PC-9 (cell line): ENCODE measurements around the gene UROD. TPM values are rescaled to one million over a fixed set of nuclear protein-coding genes. Genes with fewer than 3 reads are reported as not detected.

ENCODE experiments used
- BruUV-seq: library from RNA; stranded (reverse); fragments of 400-500 nt; replicated peaks from 2 replicates; lab custom pipeline; 2021; lab: Mats Ljungman, UMichigan
- CTCF ChIA-PET: fragments of 300-600 bp; sonication (Branson Sonifier 250); formaldehyde crosslinking; loops from one replicate; lab custom pipeline; 2022; ENCODE audit warnings: antibody characterized with exemption; lab: Charles Lee
- POLR2A ChIA-PET: fragments of 300-600 bp; sonication (Branson Sonifier 250); formaldehyde crosslinking; loops from one replicate; lab custom pipeline; 2022; ENCODE audit warnings: antibody characterized with exemption; ENCODE audit not compliant: unreplicated experiment; lab: Charles Lee
- DNase-seq, 2 experiments: peaks; one replicate each; pipeline versions ENCODE4 v3.0.0 to v3.0.0-alpha.2; 2015 to 2022; ENCODE audit warnings: mixed read lengths in 1 of 2
- H2AFZ ChIP-seq: fragments of 200-600 bp; sonication (generic); 2 replicates; pipeline ENCODE4 v1.8.1; 2017; ENCODE audit warnings: antibody characterized with exemption
- H3F3A ChIP-seq: fragments of 200-600 bp; sonication (generic); 2 replicates; pipeline ENCODE4 v1.8.1; 2017; ENCODE audit warnings: antibody characterized with exemption, mild to moderate bottlenecking, low read depth; ENCODE audit not compliant: insufficient read depth
- H3K27ac ChIP-seq: fragments of 200-600 bp; sonication (generic); 2 replicates; pipeline ENCODE4 v1.6.1; 2016; ENCODE audit warnings: mixed run types
- H3K27me3 ChIP-seq: fragments of 200-600 bp; sonication (generic); 2 replicates; pipeline ENCODE4 v1.6.1; 2016; ENCODE audit warnings: low read depth, mixed run types; ENCODE audit not compliant: insufficient read depth
- H3K36me3 ChIP-seq: fragments of 200-600 bp; sonication (generic); 2 replicates; pipeline ENCODE4 v1.6.1; 2016; ENCODE audit warnings: low read depth, mixed run types
- H3K4me1 ChIP-seq: fragments of 200-600 bp; sonication (generic); replicated peaks from 2 replicates; pipeline ENCODE4 v1.6.1; 2016; ENCODE audit warnings: mixed run types; ENCODE audit not compliant: insufficient read depth
- H3K4me2 ChIP-seq: fragments of 200-600 bp; sonication (generic); 2 replicates; pipeline ENCODE4 v1.6.1; 2017; ENCODE audit warnings: mixed run types
- H3K4me3 ChIP-seq: fragments of 200-600 bp; sonication (generic); 2 replicates; pipeline ENCODE4 v1.6.1; 2016; ENCODE audit warnings: mixed run types
- H3K79me2 ChIP-seq: fragments of 200-600 bp; sonication (generic); 2 replicates; pipeline ENCODE4 v1.6.1; 2017; ENCODE audit warnings: low read depth, mixed run types
- H3K9me2 ChIP-seq: fragments of 200-600 bp; sonication (generic); 2 replicates; pipeline ENCODE4 v1.8.1; 2017; ENCODE audit warnings: mild to moderate bottlenecking; ENCODE audit not compliant: insufficient read depth
- H3K9me3 ChIP-seq: fragments of 200-600 bp; sonication (generic); 2 replicates; pipeline ENCODE4 v1.8.1; 2016; ENCODE audit warnings: low read depth; ENCODE audit not compliant: insufficient read depth
- H4K20me1 ChIP-seq: fragments of 200-600 bp; sonication (generic); 2 replicates; pipeline ENCODE4 v1.8.1; 2017; ENCODE audit not compliant: insufficient read depth
- EZH2 ChIP-seq: fragments of 200-600 bp; sonication (generic); IDR thresholded peaks from 2 replicates; pipeline ENCODE4 v1.8.0; 2017; ENCODE audit warnings: antibody characterized with exemption, low read depth
- intact Hi-C: fragments of 100-400 bp; cut with micrococcal nuclease; formaldehyde crosslinking; loops from one replicate; pipeline ENCODE4 v1.10.0; 2022; ENCODE audit not compliant: unreplicated experiment
- total RNA-seq: library from RNA; stranded (reverse); gene quantifications from 2 replicates; pipeline ENCODE4 v1.2.3, GENCODE V29; 2021
- TF ChIP-seq, protein P1 (sequence below): fragments of 200-600 bp; sonication (generic); conservative IDR thresholded peaks from 2 replicates; pipeline ENCODE4 v1.6.1; 2017; ENCODE audit warnings: mixed run types, antibody characterized with exemption, mild to moderate bottlenecking, moderate library complexity

Gene UROD
- total RNA-seq, 1 experiment from 2014 or later, result 81.1 TPM

DNA sequence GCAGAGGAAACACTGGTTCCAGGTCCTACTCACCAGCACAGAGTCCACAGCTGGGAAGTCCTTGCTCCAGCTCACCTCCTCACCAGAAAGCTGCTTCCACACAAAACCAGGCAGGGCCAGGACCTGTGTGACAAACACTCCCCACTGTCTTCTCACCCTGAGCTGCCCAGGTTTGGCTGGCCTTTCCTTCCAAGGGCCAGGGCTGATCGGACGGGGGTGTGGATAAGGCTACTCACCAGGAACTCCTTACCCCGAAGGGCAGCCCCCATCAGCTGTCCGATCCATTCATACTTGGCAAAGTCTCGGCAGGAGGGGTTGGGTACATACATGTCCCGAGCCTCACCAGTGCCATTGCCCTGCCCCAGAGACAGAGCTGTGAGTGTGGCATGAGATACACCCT lies 6.3 kb upstream of the UROD start:
- H2AFZ ChIP-seq, result no peak overlapping the region
- no peak overlapping the region for H3K4me3 ChIP-seq
- no peaks in the 10 kb centered on the region for H4K20me1 ChIP-seq
- ChIA-PET POLR2A (no interaction called here), CTCF (interaction anchor here (0.6 kb wide), 1 partner anchor 708 kb away, joined by 5 read pairs; no protein-coding TSS in a partner anchor)
- intact Hi-C loops, result no loop called here
- H3F3A ChIP-seq, result no peaks in the 10 kb centered on the region
- H3K79me2 ChIP-seq, result peaks cover 7% of the 10 kb centered on the region; the same call in 1 of the 2 replicates
- no peaks in the 10 kb centered on the region for H3K36me3 ChIP-seq
- no peaks in the 10 kb centered on the region for H3K27me3 ChIP-seq
- no peaks in the 10 kb centered on the region for H3K9me2 ChIP-seq
- DNase-seq, result no peak
- no peak overlapping the region for H3K27ac ChIP-seq
- H3K4me2 ChIP-seq, result no peak overlapping the region
- H3K9me3 ChIP-seq, result no peaks in the 10 kb centered on the region
- TF ChIP-seq EZH2, result no peak
- TF ChIP-seq, protein P1, sequence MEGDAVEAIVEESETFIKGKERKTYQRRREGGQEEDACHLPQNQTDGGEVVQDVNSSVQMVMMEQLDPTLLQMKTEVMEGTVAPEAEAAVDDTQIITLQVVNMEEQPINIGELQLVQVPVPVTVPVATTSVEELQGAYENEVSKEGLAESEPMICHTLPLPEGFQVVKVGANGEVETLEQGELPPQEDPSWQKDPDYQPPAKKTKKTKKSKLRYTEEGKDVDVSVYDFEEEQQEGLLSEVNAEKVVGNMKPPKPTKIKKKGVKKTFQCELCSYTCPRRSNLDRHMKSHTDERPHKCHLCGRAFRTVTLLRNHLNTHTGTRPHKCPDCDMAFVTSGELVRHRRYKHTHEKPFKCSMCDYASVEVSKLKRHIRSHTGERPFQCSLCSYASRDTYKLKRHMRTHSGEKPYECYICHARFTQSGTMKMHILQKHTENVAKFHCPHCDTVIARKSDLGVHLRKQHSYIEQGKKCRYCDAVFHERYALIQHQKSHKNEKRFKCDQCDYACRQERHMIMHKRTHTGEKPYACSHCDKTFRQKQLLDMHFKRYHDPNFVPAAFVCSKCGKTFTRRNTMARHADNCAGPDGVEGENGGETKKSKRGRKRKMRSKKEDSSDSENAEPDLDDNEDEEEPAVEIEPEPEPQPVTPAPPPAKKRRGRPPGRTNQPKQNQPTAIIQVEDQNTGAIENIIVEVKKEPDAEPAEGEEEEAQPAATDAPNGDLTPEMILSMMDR, result no peak
- no TSS peak for BruUV-seq
- peaks cover 7% of the 10 kb centered on the region for H3K4me1 ChIP-seq

DNA sequence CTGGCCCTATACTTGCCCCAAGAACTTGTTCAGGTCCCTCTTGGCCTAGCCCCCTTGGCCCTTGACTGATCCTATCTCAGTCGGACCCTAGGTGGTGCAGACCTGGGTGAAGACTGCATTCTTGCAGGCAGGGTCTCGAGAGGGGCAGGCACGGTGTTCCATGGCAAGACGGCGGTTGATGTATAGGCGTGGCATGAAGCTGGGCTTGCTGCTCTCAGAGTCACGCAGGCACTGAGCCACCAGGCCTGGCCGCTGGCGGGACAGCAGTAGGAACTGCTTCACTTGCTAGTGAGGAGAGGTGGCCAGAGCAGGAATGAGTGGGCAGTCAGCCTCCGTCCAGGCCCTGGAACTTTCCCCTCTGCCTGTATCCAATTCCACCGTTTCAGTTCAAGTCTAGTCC lies 4.7 kb upstream of the UROD start:
- TF ChIP-seq, protein P1, result no peak
- no peak for TF ChIP-seq EZH2
- ChIA-PET POLR2A (no interaction called here), CTCF (no interaction called here)
- Histone ChIP-seq H3K4me2 (no peak overlapping the region), H4K20me1 (no peaks in the 10 kb centered on the region), H3K4me1 (peaks cover 13% of the 10 kb centered on the region), H2AFZ (no peak overlapping the region), H3K27me3 (no peaks in the 10 kb centered on the region), H3K79me2 (peaks cover 7% of the 10 kb centered on the region; the same call in 1 of the 2 replicates), H3K4me3 (no peak overlapping the region), H3F3A (peaks cover 3% of the 10 kb centered on the region; the same call in 1 of the 2 replicates), H3K9me3 (no peaks in the 10 kb centered on the region), H3K9me2 (no peaks in the 10 kb centered on the region), H3K27ac (no peak overlapping the region), H3K36me3 (no peaks in the 10 kb centered on the region)
- DNase-seq, result no peak
- intact Hi-C loops, result no loop called here
- BruUV-seq, result no TSS peak

DNA sequence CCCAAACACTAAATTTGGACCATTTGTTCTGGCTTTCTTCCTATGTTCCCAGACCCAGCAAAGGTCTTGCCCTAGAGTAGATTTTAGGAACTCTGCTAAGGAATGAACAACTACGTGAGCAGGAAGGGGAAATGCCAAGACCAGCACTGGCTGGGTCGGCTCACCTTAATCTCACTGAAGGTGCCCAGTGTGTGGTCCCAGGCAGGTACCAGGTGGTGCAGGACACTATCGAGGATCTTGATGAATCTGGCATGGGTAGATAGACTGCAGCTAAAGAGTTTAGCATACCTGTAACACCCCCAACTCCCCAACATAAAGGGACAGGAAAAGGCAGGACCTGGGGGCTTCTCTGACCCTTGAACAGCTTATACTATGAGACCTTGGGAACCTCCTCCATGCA lies 4.0 kb upstream of the UROD start:
- CTCF ChIA-PET, result interaction anchor here (0.6 kb wide), 1 partner anchor 17 kb away, joined by 3 read pairs; no protein-coding TSS in a partner anchor
- Histone ChIP-seq H3K4me3 (no peak overlapping the region), H3K27me3 (no peaks in the 10 kb centered on the region), H3K9me3 (no peaks in the 10 kb centered on the region), H3K9me2 (no peaks in the 10 kb centered on the region), H3K4me1 (peaks cover 17% of the 10 kb centered on the region), H3K36me3 (no peaks in the 10 kb centered on the region), H4K20me1 (no peaks in the 10 kb centered on the region), H3F3A (peaks cover 9% of the 10 kb centered on the region; the same call in 1 of the 2 replicates), H3K27ac (no peak overlapping the region), H2AFZ (no peak overlapping the region), H3K79me2 (peaks cover 12% of the 10 kb centered on the region; the same call in 1 of the 2 replicates), H3K4me2 (no peak overlapping the region)
- POLR2A ChIA-PET, result no interaction called here
- TF ChIP-seq EZH2, result no peak
- DNase-seq, result no peak
- intact Hi-C loops, result no loop called here
- no TSS peak for BruUV-seq
